HG03439 (cell line): Measurements from ENCODE around the gene NXN.
"Not testable (repeated sequence)": the region's sequence is repeated elsewhere in the genome, so short reads cannot be mapped to it uniquely, and the experiment has no call there.

Experiments used
- ATAC-seq: cut with Tn5 transposase; IDR thresholded peaks from one replicate; pipeline ENCODE4 v1.9.1; 2021; ENCODE audit warnings: mild to moderate bottlenecking, moderate library complexity; ENCODE audit not compliant: unreplicated experiment

NXN gene

DNA sequence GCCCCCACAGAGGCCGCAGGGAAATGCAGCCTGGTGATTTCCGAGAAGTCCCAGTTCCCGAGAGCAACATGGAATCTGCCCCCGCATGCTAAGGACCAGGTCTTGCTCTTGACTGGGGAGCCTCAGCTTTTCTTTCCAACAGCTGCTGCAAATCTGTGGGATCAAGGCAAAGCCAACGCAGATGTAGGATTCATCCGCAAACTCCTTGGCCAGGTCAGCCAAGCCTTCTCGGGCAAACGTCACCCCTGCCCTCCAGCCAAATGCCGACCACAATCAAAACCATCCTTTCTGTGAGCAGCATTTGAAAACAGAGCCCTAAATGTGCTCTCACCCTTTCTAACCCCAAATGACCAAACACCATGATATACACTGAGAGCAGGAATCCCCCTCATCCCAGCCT is 143.4 kb downstream of the NXN start:
- no peak for ATAC-seq

DNA sequence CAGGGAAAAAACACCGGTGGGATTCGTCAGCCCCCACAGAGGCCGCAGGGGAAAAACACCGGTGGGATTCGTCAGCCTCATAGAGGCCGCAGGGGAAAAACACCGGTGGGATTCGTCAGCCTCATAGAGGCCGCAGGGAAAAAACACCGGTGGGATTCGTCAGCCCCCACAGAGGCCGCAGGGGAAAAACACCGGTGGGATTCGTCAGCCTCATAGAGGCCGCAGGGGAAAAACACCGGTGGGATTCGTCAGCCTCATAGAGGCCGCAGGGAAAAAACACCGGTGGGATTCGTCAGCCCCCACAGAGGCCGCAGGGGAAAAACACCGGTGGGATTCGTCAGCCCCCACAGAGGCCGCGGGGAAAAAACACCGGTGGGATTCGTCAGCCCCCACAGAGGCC is 143.9 kb downstream of the NXN start:
- ATAC-seq = not testable (repeated sequence)

DNA sequence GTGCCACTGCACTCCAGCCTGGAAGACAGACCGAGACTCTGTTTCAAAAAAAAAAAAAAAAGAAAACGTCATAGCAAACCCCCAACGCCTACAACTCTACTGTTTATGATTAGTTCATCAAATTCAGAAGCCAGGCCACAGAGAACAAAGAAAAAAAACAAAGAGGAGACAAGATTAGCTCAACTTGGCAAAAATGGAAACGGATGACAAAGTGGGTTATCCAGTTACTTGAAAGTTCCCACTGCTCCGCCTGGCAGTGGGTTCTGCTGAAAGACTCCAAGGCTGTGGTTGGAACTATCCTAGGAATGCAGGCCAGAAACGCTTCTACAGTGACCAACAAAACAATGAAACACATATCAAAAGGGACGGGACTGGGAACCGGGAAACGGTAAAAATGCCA is 144.3 kb downstream of the NXN start:
- no peak for ATAC-seq

DNA sequence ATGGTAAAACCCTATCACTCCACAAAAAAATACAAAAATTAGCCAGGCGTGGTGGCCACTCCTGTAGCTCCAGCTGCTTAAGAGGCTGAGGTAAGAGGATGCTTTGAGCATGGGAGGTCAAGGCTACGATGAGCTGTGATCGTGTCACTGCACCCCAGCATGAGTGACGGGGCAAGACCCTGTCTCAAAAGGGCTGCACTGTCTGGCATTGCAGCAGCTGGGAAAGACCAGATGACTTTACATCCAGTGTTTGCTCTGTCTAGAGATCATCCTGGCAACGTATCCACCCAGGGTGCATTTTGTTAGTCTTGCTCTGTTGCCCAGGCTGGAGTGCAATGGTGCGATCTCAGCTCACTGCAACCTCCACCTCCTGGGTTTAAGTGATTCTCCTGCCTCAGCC is 145.4 kb downstream of the NXN start:
- no peak for ATAC-seq

- no peak for ATAC-seq
These were observed 148.6 kb downstream of the NXN start for GRCh38 chr17:830950-831349.

DNA sequence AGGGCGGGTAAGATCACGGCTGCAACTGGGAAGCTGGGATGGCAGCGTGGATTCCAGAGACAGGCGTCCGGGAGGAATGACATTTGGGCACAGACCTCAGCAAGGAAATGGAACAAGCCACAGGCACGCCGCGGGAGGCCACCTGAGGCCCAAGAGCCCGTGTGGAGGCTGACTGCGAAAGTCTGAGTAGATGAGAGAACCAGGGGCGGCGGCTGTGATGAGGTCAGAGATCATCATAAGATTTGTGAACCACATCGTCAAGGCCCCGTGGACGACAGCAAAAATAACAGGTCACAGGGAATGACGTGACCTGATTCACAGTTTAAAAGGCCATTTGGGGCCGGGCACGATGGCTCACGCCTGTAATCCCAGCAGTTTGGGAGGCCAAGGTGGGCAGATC is 149.2 kb downstream of the NXN start:
- no peak for ATAC-seq

GRCh38 chr17:829614-830013 is 150.0 kb downstream of the NXN start:
- not testable (repeated sequence) for ATAC-seq

- ATAC-seq = no peak
These were observed 150.8 kb downstream of the NXN start for GRCh38 chr17:828761-829160.

GRCh38 chr17:826778-827177 is 152.8 kb downstream of the NXN start:
- ATAC-seq = no peak

DNA sequence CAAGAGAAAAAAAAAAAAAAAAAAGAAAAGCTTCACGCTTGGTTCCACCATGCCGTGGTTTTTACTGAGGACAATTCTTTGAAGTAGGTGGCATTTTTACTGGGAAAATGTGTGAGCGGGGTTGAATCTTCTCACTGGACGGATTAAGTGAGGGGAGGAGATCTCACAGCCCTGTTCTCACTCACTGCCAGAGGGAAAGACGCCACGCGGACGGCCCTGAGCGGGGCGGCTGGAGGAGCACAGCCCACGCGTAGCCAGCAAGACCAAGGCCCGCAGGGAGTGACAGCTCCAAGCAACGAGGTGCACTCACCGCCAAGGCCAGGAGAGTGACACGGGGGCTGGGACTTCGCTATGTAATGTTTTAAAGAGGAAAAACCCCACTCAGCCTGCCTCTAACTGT is 154.4 kb downstream of the NXN start:
- no peak for ATAC-seq

GRCh38 chr17:824378-824777 is 155.2 kb downstream of the NXN start:
- no peak for ATAC-seq

DNA sequence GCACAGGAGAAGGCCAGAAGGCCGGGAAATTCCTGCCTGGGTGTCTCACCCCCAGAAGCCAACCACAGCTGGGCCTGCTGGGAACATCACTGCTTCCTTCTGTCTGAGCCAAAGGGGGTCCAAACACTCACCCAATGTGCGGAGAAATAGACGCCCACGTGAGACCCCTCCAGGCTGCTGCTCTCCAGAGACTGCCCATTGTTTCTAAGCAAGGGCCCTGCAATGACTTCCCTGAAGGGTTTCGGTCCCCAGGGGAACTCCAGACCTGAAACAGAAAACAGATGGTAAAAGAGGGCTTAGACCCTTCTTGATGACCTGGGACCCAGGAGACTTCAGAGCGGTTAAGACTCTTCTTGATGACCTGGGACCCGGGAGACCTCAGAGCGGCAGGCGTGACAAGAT is 156.1 kb downstream of the NXN start:
- ATAC-seq = no peak

DNA sequence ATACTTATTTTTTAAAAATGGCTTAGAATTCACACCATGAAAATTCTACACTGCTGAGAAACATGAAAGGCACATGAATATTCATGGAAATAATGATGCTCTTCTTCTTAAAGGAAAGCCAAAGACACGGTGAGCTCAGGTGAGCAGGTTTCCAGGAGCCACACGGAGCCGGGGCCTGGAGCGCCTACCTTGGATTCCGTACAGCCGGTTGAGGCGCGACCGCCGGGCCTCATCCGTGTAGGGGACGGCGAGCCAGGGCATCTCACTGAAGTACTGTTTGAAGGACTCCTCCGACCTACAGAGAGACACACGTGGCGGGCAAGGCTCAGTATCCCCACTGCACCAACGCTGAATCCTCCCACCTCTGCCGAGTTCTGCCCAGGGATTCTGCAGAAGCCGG is 160.3 kb downstream of the NXN start:
- ATAC-seq = no peak

- no peak for ATAC-seq
These were observed 165.2 kb downstream of the NXN start for GRCh38 chr17:814371-814770.

GRCh38 chr17:812638-813204 is 166.9 kb downstream of the NXN start:
- ATAC-seq = no peak

DNA sequence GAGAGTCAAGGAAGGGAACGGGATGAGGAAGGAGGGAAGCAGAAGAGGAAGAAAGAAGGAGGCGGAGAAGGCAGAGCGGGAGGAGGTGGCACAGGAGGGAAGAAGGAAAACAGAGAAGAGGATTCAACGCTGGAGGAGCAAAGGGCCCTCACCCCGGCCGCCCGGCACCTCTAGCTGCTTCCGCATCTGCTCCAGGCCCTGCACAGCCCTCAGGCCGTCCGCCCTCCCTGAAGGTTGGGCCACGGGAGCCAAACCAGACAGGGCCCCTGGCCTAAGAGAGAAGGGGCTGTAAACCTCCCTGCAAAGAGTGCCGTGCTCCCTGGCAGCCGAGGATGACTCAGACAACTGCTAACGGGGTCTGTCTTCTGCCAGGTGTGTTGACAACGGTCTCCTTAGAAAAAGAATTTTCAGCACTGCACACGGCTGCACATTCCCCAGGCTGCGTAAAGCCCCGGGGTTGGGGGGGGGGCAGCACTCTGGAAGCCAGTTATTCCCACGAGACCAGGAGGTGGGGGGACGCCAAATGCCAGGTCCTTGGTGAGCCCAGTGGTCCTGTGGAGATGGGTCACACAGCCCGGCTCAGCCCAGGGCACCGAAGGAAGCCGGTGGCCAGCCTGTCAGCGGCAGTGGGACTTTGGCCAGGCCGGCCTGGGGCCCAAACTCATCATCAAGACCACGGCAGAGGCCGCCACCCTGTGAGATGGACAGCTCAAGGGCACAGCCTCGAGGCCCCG is 168.4 kb downstream of the NXN start:
- ATAC-seq = no peak

GRCh38 chr17:807523-808294 is 171.9 kb downstream of the NXN start:
- ATAC-seq = no peak

- no peak for ATAC-seq
These were observed 172.6 kb downstream of the NXN start for GRCh38 chr17:806781-807522.

GRCh38 chr17:806346-806745 is 173.2 kb downstream of the NXN start:
- ATAC-seq = no peak

GRCh38 chr17:805886-806285 is 173.7 kb downstream of the NXN start:
- not testable (repeated sequence) for ATAC-seq
